ENCODE measurements around the gene ZNF592.

ZNF592 gene

GRCh38 chr15:84755736-84756527 lies 7.5 kb downstream of the ZNF592 start:
- H3K4me3 ChIP-seq (ENCODE audit: low read length), result no peak overlapping the region
- no peak for TF ChIP-seq ZNF274 (IDR thresholded peaks at IDR 0.05; ENCODE audit: low read depth, low read length)

GRCh38 chr15:84759018-84759417 lies 10.6 kb downstream of the ZNF592 start:
- no peak for TF ChIP-seq ZNF274 (IDR thresholded peaks at IDR 0.05; ENCODE audit: low read depth, low read length)
- no peak overlapping the region for H3K4me3 ChIP-seq (ENCODE audit: low read length)

DNA sequence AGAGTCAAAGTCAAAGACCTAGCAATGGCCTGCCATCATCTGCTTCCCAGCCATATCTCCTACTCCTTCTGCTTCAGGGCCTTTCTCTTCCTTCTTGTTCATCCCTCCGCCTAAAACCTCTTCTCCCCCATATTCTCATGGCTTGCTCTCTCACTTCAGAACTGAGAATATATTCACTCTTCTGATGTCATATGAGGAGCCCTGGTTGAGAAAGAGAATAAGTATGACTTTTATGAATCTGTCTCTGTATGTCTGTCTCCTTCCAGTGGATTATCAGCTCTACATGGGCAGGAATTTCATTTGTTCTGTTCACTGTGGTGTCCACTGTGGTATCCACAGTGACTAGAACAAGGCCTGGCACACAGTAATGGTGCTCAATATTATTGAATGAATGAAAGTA lies 11.8 kb downstream of the ZNF592 start:
- no peak for TF ChIP-seq ZNF274 (IDR thresholded peaks at IDR 0.05; ENCODE audit: low read depth, low read length)
- H3K4me3 ChIP-seq (ENCODE audit: low read length), result no peak overlapping the region

GRCh38 chr15:84761607-84762131 lies 13.3 kb downstream of the ZNF592 start:
- no peak overlapping the region; the same call in 1 of the 2 replicates for H3K4me3 ChIP-seq (ENCODE audit: low read length)
- TF ChIP-seq ZNF274 (IDR thresholded peaks at IDR 0.05; ENCODE audit: low read depth, low read length), result no peak

GRCh38 chr15:84762840-84763572 lies 14.6 kb downstream of the ZNF592 start:
- H3K4me3 ChIP-seq (ENCODE audit: low read length), result no peak overlapping the region
- no peak for TF ChIP-seq ZNF274 (IDR thresholded peaks at IDR 0.05; ENCODE audit: low read depth, low read length)

DNA sequence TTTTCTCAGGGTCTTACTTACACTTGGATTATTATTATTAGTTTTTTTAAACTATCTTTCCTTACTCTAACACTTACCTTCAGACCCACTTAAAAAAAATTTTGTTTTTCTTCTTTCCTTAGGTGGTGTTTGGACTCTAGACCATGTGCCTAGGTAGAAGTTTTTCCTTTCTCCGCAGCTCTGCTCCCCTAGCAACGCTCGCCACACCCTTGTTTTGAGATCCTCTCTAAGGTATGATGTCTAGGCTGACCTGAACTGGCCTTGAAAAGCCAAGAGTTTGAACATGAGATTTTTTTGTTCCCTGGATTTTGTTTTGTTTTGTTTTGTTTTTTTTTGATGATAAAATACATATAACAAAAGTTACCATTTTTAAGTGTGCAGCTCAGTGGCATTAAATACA lies 16.2 kb downstream of the ZNF592 start:
- TF ChIP-seq ZNF274 (IDR thresholded peaks at IDR 0.05; ENCODE audit: low read depth, low read length), result no peak
- no peak overlapping the region for H3K4me3 ChIP-seq (ENCODE audit: low read length)

GRCh38 chr15:84764989-84765388 lies 16.6 kb downstream of the ZNF592 start:
- no peak overlapping the region for H3K4me3 ChIP-seq (ENCODE audit: low read length)
- TF ChIP-seq ZNF274 (IDR thresholded peaks at IDR 0.05; ENCODE audit: low read depth, low read length), result no peak

- no peak for TF ChIP-seq ZNF274 (IDR thresholded peaks at IDR 0.05; ENCODE audit: low read depth, low read length)
- no peak overlapping the region for H3K4me3 ChIP-seq (ENCODE audit: low read length)
Observed at GRCh38 chr15:84765675-84766074, 17.3 kb downstream of the ZNF592 start.

GRCh38 chr15:84766461-84767035 lies 18.2 kb downstream of the ZNF592 start:
- TF ChIP-seq ZNF274 (IDR thresholded peaks at IDR 0.05; ENCODE audit: low read depth, low read length), result no peak
- H3K4me3 ChIP-seq (ENCODE audit: low read length), result no peak overlapping the region

DNA sequence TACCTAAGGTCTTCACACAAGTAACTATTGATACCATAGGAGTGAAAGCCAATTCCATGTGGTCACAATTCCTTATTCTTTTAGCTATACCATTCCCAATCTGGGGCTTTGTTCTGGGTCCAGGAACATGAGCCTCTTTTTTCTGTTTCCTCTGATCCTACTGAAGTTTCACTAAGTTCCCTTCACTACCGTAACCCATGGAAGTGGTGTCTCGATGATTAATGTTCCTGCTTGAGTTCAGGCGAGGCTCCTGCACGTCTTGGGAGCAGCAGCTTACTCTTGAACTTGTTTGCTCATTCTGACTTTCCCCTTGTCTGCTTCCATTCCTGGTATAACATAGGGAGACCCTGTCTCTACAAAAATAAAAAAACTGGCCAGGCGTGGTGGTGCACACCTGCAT lies 23.6 kb downstream of the ZNF592 start:
- TF ChIP-seq ZNF274 (IDR thresholded peaks at IDR 0.05; ENCODE audit: low read depth, low read length), result no peak
- H3K4me3 ChIP-seq (ENCODE audit: low read length), result no peak overlapping the region

DNA sequence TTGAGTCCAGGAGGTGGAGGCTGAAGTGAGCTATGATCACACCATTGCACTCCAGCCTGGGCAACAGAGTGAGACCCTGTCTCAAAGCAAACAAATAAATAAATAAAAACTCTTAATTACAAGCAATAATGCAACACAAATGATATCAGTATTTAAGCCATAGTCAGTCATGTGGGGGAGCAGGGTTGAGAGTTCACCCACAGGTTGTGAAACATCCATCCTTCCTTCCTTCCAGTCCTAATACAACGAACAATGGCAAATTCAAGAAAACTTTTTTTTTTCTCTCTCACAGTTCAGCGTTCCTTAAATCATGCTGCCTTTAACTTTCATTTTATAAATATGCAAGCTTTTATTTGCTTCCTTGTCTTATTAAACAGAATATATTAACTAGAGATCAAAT lies 24.1 kb downstream of the ZNF592 start:
- no peak overlapping the region for H3K4me3 ChIP-seq (ENCODE audit: low read length)
- TF ChIP-seq ZNF274 (IDR thresholded peaks at IDR 0.05; ENCODE audit: low read depth, low read length), result no peak

DNA sequence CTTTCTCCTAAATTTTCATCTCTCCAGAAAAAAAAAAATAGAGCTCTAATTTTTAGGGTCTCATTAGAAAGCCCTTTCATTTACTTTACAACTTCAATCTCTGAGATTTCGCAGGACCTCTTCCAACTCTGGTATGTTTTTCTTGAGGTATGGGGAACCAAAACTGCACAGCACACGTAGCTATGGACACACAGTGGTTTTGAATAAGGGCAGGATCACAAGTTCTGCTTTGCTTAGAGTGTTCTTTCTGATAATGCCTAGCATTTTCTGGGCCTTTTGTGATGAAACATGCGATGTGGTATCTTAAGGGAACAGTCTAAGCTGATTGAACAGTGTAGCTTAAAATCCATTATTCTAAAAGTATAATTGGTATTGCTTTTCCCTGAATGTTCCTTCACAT lies 25.3 kb downstream of the ZNF592 start:
- TF ChIP-seq ZNF274 (IDR thresholded peaks at IDR 0.05; ENCODE audit: low read depth, low read length), result no peak
- H3K4me3 ChIP-seq (ENCODE audit: low read length), result no peak overlapping the region

- H3K4me3 ChIP-seq (ENCODE audit: low read length), result no peak overlapping the region
- no peak for TF ChIP-seq ZNF274 (IDR thresholded peaks at IDR 0.05; ENCODE audit: low read depth, low read length)
Observed at GRCh38 chr15:84775867-84776449, 27.6 kb downstream of the ZNF592 start.

DNA sequence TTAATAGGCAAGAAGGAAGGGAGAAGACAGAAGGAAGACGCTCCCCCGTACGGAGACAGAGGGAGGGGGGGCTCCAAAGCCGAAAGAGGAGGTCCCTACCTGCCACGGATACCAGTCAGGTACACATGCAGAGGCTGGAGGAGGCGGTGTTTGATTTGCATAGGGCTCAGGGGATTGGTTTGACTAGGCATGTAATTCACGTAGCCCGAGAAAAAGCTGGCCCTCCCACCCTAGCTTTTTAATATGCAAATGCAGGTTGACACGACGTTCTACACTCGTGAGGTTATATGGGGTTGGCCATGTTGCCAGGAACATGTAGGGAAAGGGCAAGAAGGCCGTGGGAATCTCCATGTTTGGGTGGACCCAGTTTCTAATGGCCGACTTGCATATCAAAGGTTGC lies 29.8 kb downstream of the ZNF592 start:
- H3K4me3 ChIP-seq (ENCODE audit: low read length), result no peak overlapping the region
- no peak for TF ChIP-seq ZNF274 (IDR thresholded peaks at IDR 0.05; ENCODE audit: low read depth, low read length)

Measured in GM08714 (cell line).